ENCODE data around the gene SCNN1B.

- no peak for TF ChIP-seq POLR2A (IDR thresholded peaks at IDR 0.05)
- no peak for TF ChIP-seq CTCF (IDR thresholded peaks at IDR 0.05)
Observed at GRCh38 chr16:23408823-23409298, 106.8 kb downstream of the SCNN1B start.

All from gastroesophageal sphincter (tissue), 3 donors.